T-cell (primary cell): ENCODE measurements around the gene ASB2. TPM values are rescaled to one million over a fixed set of nuclear protein-coding genes. Genes with fewer than 3 reads are reported as not detected.

Experiments used
- ATAC-seq, 4 experiments: fragments of 200-7000 bp in 3 of 4; fragments of 150-1000 bp in 1 of 4; cut with Tn5 transposase; replicated peaks in 1 of 4; 1 replicate in 3 of 4; 2 replicates in 1 of 4; pipeline ENCODE4 v1.10.0; 2021; ENCODE audit warnings: moderate library complexity in 3 of 4, mild to moderate bottlenecking in 2 of 4, moderate number of reproducible peaks in 1 of 4
- CTCF ChIA-PET, 2 donors: fragments of 300-600 bp; sonication (Branson Sonifier 250); formaldehyde crosslinking; loops; one replicate each; lab custom pipeline; 2022; ENCODE audit warnings: antibody characterized with exemption in 2 of 2; lab: Charles Lee
- POLR2A ChIA-PET, 2 donors: fragments of 300-600 bp; sonication (Branson Sonifier 250); formaldehyde crosslinking; loops; one replicate each; lab custom pipeline; 2022; ENCODE audit warnings: antibody characterized with exemption in 2 of 2; lab: Charles Lee
- DNase-seq, 35 experiments: peaks; one replicate each; pipeline versions ENCODE4 v3.0.0 to v3.0.0-alpha.2; 2013 to 2023
- H3K27ac ChIP-seq: one replicate; pipeline ENCODE4 v1.5.1; 2013; ENCODE audit warnings: low read length
- H3K27me3 ChIP-seq, 2 experiments: replicated peaks in 1 of 2; 1 replicate in 1 of 2; 2 replicates in 1 of 2; pipeline versions ENCODE4 v1.6.1 to v1.7.0; 2013; ENCODE audit warnings: low read length in 1 of 2, mixed read lengths in 1 of 2; ENCODE audit not compliant: control insufficient read depth in 2 of 2, insufficient read depth in 2 of 2; ENCODE audit errors: extremely low read depth in 1 of 2
- H3K36me3 ChIP-seq, 2 donors: 1 replicate in 1 of 2; 2 replicates in 1 of 2; pipeline versions ENCODE4 v1.6.1 to v1.7.0; 2013; ENCODE audit warnings: low read length in 1 of 2; ENCODE audit not compliant: control insufficient read depth in 2 of 2, insufficient read depth in 1 of 2; ENCODE audit errors: extremely low read depth in 1 of 2
- H3K4me1 ChIP-seq, 2 experiments: 1 replicate in 1 of 2; 2 replicates in 1 of 2; pipeline versions ENCODE4 v1.6.1 to v1.7.0; 2013; ENCODE audit warnings: low read length in 2 of 2, mixed read lengths in 1 of 2; ENCODE audit not compliant: insufficient read depth in 2 of 2, control insufficient read depth in 1 of 2; ENCODE audit errors: extremely low read depth in 1 of 2
- H3K4me3 ChIP-seq, 2 donors: 1 replicate in 1 of 2; 2 replicates in 1 of 2; pipeline versions ENCODE4 v1.5.1 to v1.7.0; 2013; ENCODE audit warnings: mild to moderate bottlenecking in 2 of 2, low read length in 1 of 2, moderate library complexity in 1 of 2; ENCODE audit not compliant: control insufficient read depth in 1 of 2; ENCODE audit errors: extremely low read depth in 1 of 2
- H3K9me3 ChIP-seq: 2 replicates; pipeline ENCODE4 v1.7.0; 2013
- H3K27ac Mint-ChIP-seq, 2 donors: one replicate each; pipeline ENCODE4 v1.8.0; 2020 to 2021; ENCODE audit warnings: mild to moderate bottlenecking in 2 of 2, mixed read lengths in 2 of 2
- H3K27me3 Mint-ChIP-seq, 2 donors: one replicate each; pipeline ENCODE4 v1.8.0; 2021 to 2022; ENCODE audit warnings: mixed read lengths in 2 of 2
- H3K36me3 Mint-ChIP-seq: one replicate; pipeline ENCODE4 v1.8.0; 2021; ENCODE audit warnings: mixed read lengths
- H3K4me1 Mint-ChIP-seq, 3 donors: one replicate each; pipeline ENCODE4 v1.8.0; 2020 to 2022; ENCODE audit warnings: mixed read lengths in 3 of 3, mild to moderate bottlenecking in 1 of 3
- H3K4me3 Mint-ChIP-seq, 3 donors: one replicate each; pipeline ENCODE4 v1.8.0; 2020 to 2022; ENCODE audit warnings: mild to moderate bottlenecking in 3 of 3, mixed read lengths in 3 of 3, moderate library complexity in 3 of 3
- H3K9me3 Mint-ChIP-seq, 3 donors: one replicate each; pipeline ENCODE4 v1.8.0; 2020 to 2022; ENCODE audit warnings: mixed read lengths in 3 of 3
- WGBS: methylation state at CpG from one replicate; pipeline ENCODE4 v1.1.5; 2013; ENCODE audit warnings: missing lambda C conversion rate; ENCODE audit not compliant: insufficient coverage; 5-methylcytosine and 5-hydroxymethylcytosine counted together
- total RNA-seq, 35 experiments: library from RNA in 6 of 35; stranded (reverse) in 6 of 35; fragments of 120-200 nt in 1 of 35; gene quantifications; one replicate each; pipeline versions ENCODE4 v1.2.1 to v1.2.4 and lab custom pipeline; 2013 to 2026

ASB2 gene
- total RNA-seq, 5 donors from 2014 or later (not counting 1 experiment from before 2014, with no cell fraction given) = 2.7 to 5.4 (median 3.3) TPM

DNA sequence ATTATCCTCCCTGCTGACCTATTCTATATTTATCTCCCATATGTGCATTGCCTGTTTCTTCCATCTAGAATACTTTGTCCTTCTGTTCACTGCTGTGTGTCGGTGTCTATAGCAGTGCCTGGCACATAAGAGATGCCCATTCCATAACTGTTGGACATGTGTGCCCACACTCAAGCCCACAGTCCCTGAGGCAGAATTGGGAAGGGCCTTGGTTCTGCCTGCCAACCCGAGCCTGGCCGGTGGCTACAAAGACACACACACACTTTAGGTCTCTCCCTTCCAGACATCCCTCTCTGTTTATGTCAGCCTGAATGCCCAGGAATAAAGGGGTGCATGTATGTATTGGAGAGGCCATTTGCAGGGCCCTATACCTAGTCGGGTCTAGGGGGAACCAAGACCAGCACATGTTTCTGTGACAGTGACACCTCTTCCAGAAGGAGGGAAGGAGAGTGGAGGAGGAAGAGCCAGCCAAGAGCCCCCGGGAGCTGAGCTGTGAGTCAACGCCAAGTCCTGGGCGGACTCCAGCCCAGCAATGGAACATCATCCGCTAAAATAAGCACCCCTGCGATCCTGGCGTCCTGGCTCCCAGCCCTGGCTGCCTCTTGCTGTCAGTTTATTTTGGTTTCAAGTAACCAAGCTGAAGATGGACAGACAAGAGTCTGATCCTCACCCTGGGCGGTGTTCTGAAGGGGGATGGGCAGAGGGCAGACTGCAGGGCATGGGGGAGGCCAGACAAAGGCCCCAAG, 4.3 kb upstream of the ASB2 start:
- Histone ChIP-seq H3K27ac (no peak overlapping the region), H3K4me1 (peaks cover 10 to 55% of the 10 kb centered on the region in 2 experiments), H3K36me3 (no peaks in the 10 kb centered on the region), H3K27me3 (peaks cover 0 to 30% of the 10 kb centered on the region in 2 experiments), H3K9me3 (no peaks in the 10 kb centered on the region), H3K4me3 (no peak overlapping the region)
- Mint-ChIP-seq H3K27ac (peak overlapping the region in 1 of 2 donors; percentile 56), H3K36me3 (peaks cover 6% of the 10 kb centered on the region), H3K9me3 (peaks cover 10 to 14% (median 11%) of the 10 kb centered on the region in 3 donors), H3K4me3 (no peak overlapping the region), H3K4me1 (peaks cover 45 to 58% (median 47%) of the 10 kb centered on the region in 3 donors), H3K27me3 (peaks cover 0 to 1% of the 10 kb centered on the region in 2 donors)
- ATAC-seq (no peak), DNase-seq (no peak)
- ChIA-PET POLR2A (no interaction called here), CTCF (interaction anchor here (1.5 to 1.6 kb wide), 2 partner anchors 41 kb away, joined by 3 to 5 read pairs; no protein-coding TSS in a partner anchor)
- 95% methylated on average over 8 of the region's 11 CpGs for WGBS

DNA sequence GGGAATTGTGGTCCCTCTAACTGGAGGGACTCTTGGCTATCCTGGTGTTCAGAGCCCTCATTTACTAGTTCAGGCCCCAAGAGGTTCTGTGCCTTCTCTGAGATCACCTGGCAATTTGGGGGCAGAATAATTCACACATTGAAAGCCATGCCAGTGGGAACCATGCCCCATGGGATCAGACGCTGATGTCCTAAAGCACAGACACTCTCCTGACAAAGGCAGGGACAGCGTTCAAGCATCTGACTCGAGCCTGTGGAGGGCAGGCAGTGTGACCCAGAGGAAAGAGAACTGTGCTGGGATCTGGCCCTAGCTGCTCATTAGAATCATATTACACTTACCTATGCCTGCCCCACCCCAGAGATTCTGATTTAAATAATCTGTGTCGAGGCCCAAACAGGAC, 2.4 kb upstream of the ASB2 start:
- H3K9me3 ChIP-seq = no peaks in the 10 kb centered on the region
- H3K36me3 ChIP-seq = no peaks in the 10 kb centered on the region
- peaks cover 50 to 62% (median 50%) of the 10 kb centered on the region in 3 donors for H3K4me1 Mint-ChIP-seq
- peaks cover 0 to 1% of the 10 kb centered on the region in 2 donors for H3K27me3 Mint-ChIP-seq
- peak overlapping the region; percentile 90 to 91 for H3K27ac Mint-ChIP-seq
- H3K27ac ChIP-seq = peak overlapping the region; percentile 67
- DNase-seq (no peak), ATAC-seq (peak in 2 of 4 experiments; percentile 12 to 37)
- H3K4me3 ChIP-seq = no peak overlapping the region
- peaks cover 6% of the 10 kb centered on the region for H3K36me3 Mint-ChIP-seq
- peaks cover 0 to 28% of the 10 kb centered on the region in 2 experiments for H3K27me3 ChIP-seq
- 76% methylated on average over 4 of the region's 4 CpGs for WGBS
- ChIA-PET POLR2A (interaction anchor here (0.6 to 0.7 kb wide), 2 partner anchors 101 to 967 kb away, joined by 3 read pairs; no protein-coding TSS in a partner anchor), CTCF (interaction anchor here in 1 of 2 donors (0.6 to 1.3 kb wide), 6 partner anchors 15 to 202 kb away, joined by 3 to 12 read pairs (median 4); no protein-coding TSS in a partner anchor)
- H3K9me3 Mint-ChIP-seq = peaks cover 11 to 14% (median 12%) of the 10 kb centered on the region in 3 donors
- H3K4me1 ChIP-seq = peaks cover 10 to 62% of the 10 kb centered on the region in 2 experiments
- H3K4me3 Mint-ChIP-seq = peak overlapping the region in 2 of 3 donors; percentile 25 to 64

DNA sequence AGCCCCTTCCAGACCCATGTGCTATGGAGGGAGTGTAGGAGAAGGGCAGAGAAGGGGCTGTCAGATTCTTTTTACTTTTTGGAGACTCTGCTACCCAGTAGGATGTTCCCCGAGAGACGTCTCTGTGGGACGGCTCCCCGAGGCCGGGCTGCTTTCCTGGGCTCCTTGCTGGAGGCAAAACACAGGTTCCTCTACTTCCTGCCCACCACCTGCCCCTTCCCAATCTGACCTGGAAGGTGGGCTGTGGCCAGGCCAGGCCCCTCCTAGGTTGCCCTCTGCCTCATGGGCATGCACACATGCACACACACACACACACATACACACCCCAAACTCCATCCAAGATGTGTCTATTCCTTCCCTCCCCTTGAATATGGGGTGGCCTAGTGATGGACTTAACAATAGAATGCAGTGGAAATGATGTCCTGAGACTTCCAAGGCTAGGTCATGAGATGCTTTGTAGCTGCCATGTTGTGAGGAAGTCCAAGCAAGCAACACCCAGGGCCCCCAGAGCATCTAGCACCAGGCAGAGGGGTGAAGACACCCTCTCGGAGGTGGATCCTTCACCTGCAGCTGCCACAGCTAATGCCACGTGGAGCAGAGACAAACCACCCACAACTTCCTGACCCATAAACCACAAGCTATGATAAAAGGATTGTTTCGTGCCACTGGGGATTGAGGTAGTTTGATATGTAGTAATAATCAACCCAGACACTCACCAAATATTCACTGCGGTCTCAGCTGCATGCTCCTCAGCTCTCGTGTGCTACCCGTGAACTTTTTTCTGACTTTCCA, 1.6 kb upstream of the ASB2 start:
- H3K4me3 Mint-ChIP-seq = peak overlapping the region in 2 of 3 donors; percentile 31 to 64
- peaks cover 0 to 24% of the 10 kb centered on the region in 2 experiments for H3K27me3 ChIP-seq
- H3K27ac Mint-ChIP-seq = peak overlapping the region; percentile 90 to 91
- H3K27ac ChIP-seq = peak overlapping the region; percentile 67
- peaks cover 10 to 62% of the 10 kb centered on the region in 2 experiments for H3K4me1 ChIP-seq
- no peaks in the 10 kb centered on the region for H3K36me3 ChIP-seq
- H3K36me3 Mint-ChIP-seq = peaks cover 6% of the 10 kb centered on the region
- ATAC-seq = peak; percentile 90 to 95 (median 94)
- POLR2A ChIA-PET = interaction anchor here in 1 of 2 donors (0.7 kb wide), 1 partner anchor 102 kb away, joined by 3 read pairs; no protein-coding TSS in a partner anchor
- no peaks in the 10 kb centered on the region for H3K9me3 ChIP-seq
- CTCF ChIA-PET = interaction anchor here in 1 of 2 donors (0.6 to 1.1 kb wide), 5 partner anchors 15 to 203 kb away, joined by 3 to 12 read pairs (median 4); no protein-coding TSS in a partner anchor
- 98% methylated on average over 5 of the region's 11 CpGs for WGBS
- peaks cover 11 to 14% (median 12%) of the 10 kb centered on the region in 3 donors for H3K9me3 Mint-ChIP-seq
- peak; percentile 42 to 89 (median 61) for DNase-seq
- peaks cover 0 to under 1% of the 10 kb centered on the region in 2 donors for H3K27me3 Mint-ChIP-seq
- H3K4me1 Mint-ChIP-seq = peaks cover 53 to 62% (median 53%) of the 10 kb centered on the region in 3 donors
- peak overlapping the region in 1 of 2 donors; percentile 15 for H3K4me3 ChIP-seq

DNA sequence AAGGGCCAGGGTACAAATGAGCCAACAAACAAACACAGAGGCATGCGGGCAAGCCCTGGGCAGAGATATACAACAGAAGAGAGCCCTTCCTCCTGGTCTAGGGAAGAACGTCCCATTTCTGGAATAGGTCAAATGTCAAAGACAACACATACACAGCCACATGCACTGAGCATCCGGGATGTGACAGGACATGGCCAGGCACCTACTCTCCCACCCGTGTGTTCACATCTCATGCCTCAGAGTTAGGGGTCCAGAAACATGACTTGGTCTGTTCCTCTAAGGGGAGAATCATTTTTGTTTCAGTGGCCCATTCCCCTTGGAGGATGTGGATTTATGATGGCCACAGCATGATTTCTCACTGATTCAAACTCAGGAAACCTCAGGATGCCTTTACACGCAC, 801 bp upstream of the ASB2 start:
- Mint-ChIP-seq H3K27me3 (no peaks in the 10 kb centered on the region), H3K4me1 (peaks cover 56 to 66% (median 57%) of the 10 kb centered on the region in 3 donors), H3K27ac (peak overlapping the region in 1 of 2 donors; percentile 91), H3K4me3 (peak overlapping the region in 1 of 3 donors; percentile 64), H3K9me3 (peaks cover 11 to 14% (median 12%) of the 10 kb centered on the region in 3 donors), H3K36me3 (peaks cover 6% of the 10 kb centered on the region)
- 86% methylated on average over 3 of the region's 5 CpGs for WGBS
- Histone ChIP-seq H3K36me3 (no peaks in the 10 kb centered on the region), H3K9me3 (no peaks in the 10 kb centered on the region), H3K4me1 (peaks cover 10 to 69% of the 10 kb centered on the region in 2 experiments), H3K27me3 (peaks cover 0 to 24% of the 10 kb centered on the region in 2 experiments), H3K4me3 (peak overlapping the region in 1 of 2 donors; percentile 0), H3K27ac (no peak overlapping the region)
- ATAC-seq (no peak), DNase-seq (no peak)
- CTCF ChIA-PET = no interaction called here
- POLR2A ChIA-PET = no interaction called here

DNA sequence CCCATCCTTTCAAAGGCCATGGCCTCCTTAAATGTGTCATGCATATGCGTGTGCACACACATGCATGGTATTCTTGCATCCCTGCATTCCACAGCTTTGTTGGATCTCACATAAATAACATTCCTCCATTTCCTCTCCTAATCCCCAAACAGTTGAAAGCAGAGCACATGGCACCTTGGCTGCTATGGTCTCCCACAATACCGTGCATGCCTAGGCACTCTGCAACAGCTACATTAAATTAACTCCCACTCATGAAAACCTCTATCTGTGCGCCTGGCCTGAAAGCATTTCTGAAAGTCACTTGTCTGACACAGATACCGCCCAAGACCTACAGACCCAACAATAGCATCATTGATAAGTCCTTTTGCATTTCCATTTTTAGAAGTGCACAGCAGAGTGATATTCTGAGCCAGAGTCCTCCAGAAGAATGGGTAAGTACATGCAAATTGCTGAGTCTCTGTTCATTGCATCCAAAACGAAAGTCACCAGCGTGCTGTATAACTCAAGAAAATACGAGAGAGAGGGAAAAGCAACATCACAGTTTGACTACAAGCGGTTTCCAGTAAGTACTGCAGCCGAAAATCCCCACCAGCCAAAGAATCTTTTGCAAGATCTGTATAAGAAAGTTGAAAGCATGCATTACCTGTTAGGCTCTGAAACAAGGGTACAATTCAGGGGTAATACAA, 436 bp downstream of the ASB2 start:
- Histone ChIP-seq H3K9me3 (no peaks in the 10 kb centered on the region), H3K4me1 (peaks cover 13 to 72% of the 10 kb centered on the region in 2 experiments), H3K27me3 (peaks cover 0 to 15% of the 10 kb centered on the region in 2 experiments), H3K36me3 (no peaks in the 10 kb centered on the region), H3K4me3 (peak overlapping the region; percentile 13 to 25), H3K27ac (no peak overlapping the region)
- 29% methylated on average over 7 of the region's 9 CpGs for WGBS
- Mint-ChIP-seq H3K9me3 (peaks cover 11 to 14% (median 12%) of the 10 kb centered on the region in 3 donors), H3K27me3 (no peaks in the 10 kb centered on the region), H3K27ac (peak overlapping the region; percentile 70 to 88), H3K4me3 (peak overlapping the region; percentile 51 to 64 (median 61)), H3K36me3 (peaks cover 6% of the 10 kb centered on the region), H3K4me1 (peaks cover 64 to 74% (median 68%) of the 10 kb centered on the region in 3 donors)
- CTCF ChIA-PET = interaction anchor here in 1 of 2 donors (0.6 kb wide), 1 partner anchor 36 kb away, joined by 3 read pairs; no protein-coding TSS in a partner anchor
- ATAC-seq (no peak), DNase-seq (peak in 1 of 35 experiments; percentile 48)
- POLR2A ChIA-PET = no interaction called here
